Measurements from ENCODE around the gene FGF22.
"Not testable (repeated sequence)": the region's sequence is repeated elsewhere in the genome, so short reads cannot be mapped to it uniquely, and the experiment has no call there.

FGF22 gene

GRCh38 chr19:607301-608154 lies 32.2 kb upstream of the FGF22 start:
- no peak for DNase-seq (ENCODE audit: low read depth in 2 of 2)

GRCh38 chr19:608155-609003 lies 31.3 kb upstream of the FGF22 start:
- DNase-seq (ENCODE audit: low read depth in 2 of 2): no peak

- DNase-seq (ENCODE audit: low read depth in 2 of 2): no peak
Observed at GRCh38 chr19:609004-609346, 30.7 kb upstream of the FGF22 start.

GRCh38 chr19:610071-610800 lies 29.4 kb upstream of the FGF22 start:
- no peak for DNase-seq (ENCODE audit: low read depth in 2 of 2)

GRCh38 chr19:610801-611480 lies 28.7 kb upstream of the FGF22 start:
- DNase-seq (ENCODE audit: low read depth in 2 of 2): no peak

GRCh38 chr19:611481-611868 lies 28.2 kb upstream of the FGF22 start:
- DNase-seq (ENCODE audit: low read depth in 2 of 2): no peak

- no peak for DNase-seq (ENCODE audit: low read depth in 2 of 2)
Observed at GRCh38 chr19:612941-613340, 26.7 kb upstream of the FGF22 start.

GRCh38 chr19:613732-614567 lies 25.7 kb upstream of the FGF22 start:
- no peak for DNase-seq (ENCODE audit: low read depth in 2 of 2)

GRCh38 chr19:615619-616018 lies 24.1 kb upstream of the FGF22 start:
- no peak for DNase-seq (ENCODE audit: low read depth in 2 of 2)

GRCh38 chr19:616062-616700 lies 23.5 kb upstream of the FGF22 start:
- no peak for DNase-seq (ENCODE audit: low read depth in 2 of 2)

GRCh38 chr19:616747-617526 lies 22.7 kb upstream of the FGF22 start:
- no peak for DNase-seq (ENCODE audit: low read depth in 2 of 2)

- no peak for DNase-seq (ENCODE audit: low read depth in 2 of 2)
Observed at GRCh38 chr19:617551-618246, 22.0 kb upstream of the FGF22 start.

GRCh38 chr19:618247-618619 lies 21.4 kb upstream of the FGF22 start:
- DNase-seq (ENCODE audit: low read depth in 2 of 2): no peak

- no peak for DNase-seq (ENCODE audit: low read depth in 2 of 2)
Observed at GRCh38 chr19:618674-619285, 20.9 kb upstream of the FGF22 start.

- no peak for DNase-seq (ENCODE audit: low read depth in 2 of 2)
Observed at GRCh38 chr19:619286-620002, 20.2 kb upstream of the FGF22 start.

GRCh38 chr19:620166-620862 lies 19.4 kb upstream of the FGF22 start:
- DNase-seq (ENCODE audit: low read depth in 2 of 2): no peak

GRCh38 chr19:621191-621590 lies 18.5 kb upstream of the FGF22 start:
- DNase-seq (ENCODE audit: low read depth in 2 of 2): not testable (repeated sequence)
